KMS-11 (cell line): ENCODE results near the gene GTF2IRD1.

ENCODE experiments used
- H2AFZ ChIP-seq: fragments of 200-600 bp; sonication (generic); 2 replicates; pipeline ENCODE4 v1.6.1; 2016; ENCODE audit warnings: antibody characterized with exemption, mixed run types, low read depth
- H3K27ac ChIP-seq: fragments of 200-600 bp; sonication (generic); 2 replicates; pipeline ENCODE4 v1.6.1; 2016; ENCODE audit warnings: mild to moderate bottlenecking, mixed run types
- H3K27me3 ChIP-seq: fragments of 200-600 bp; sonication (generic); 2 replicates; pipeline ENCODE4 v1.6.1; 2017; ENCODE audit warnings: mild to moderate bottlenecking, low read depth, mixed run types, moderate library complexity; ENCODE audit not compliant: insufficient read depth
- H3K36me3 ChIP-seq: fragments of 200-600 bp; sonication (generic); 2 replicates; pipeline ENCODE4 v1.6.1; 2017; ENCODE audit warnings: mild to moderate bottlenecking, mixed run types; ENCODE audit not compliant: insufficient read depth
- H3K4me1 ChIP-seq: fragments of 200-600 bp; sonication (generic); 2 replicates; pipeline ENCODE4 v1.6.1; 2016; ENCODE audit warnings: mild to moderate bottlenecking, low read depth, mixed run types; ENCODE audit not compliant: poor library complexity, severe bottlenecking
- H3K4me2 ChIP-seq: fragments of 200-600 bp; sonication (generic); 2 replicates; pipeline ENCODE4 v1.7.0; 2016; ENCODE audit warnings: mild to moderate bottlenecking, mixed run types
- H3K4me3 ChIP-seq: fragments of 200-600 bp; sonication (generic); IDR thresholded peaks from 2 replicates; pipeline ENCODE4 v1.6.1; 2017; ENCODE audit warnings: low read depth, low read length, mixed read lengths; ENCODE audit not compliant: insufficient read depth
- H3K79me2 ChIP-seq: fragments of 200-600 bp; sonication (generic); 2 replicates; pipeline ENCODE4 v1.6.1; 2016; ENCODE audit warnings: low read depth, mixed run types; ENCODE audit not compliant: insufficient read depth
- H3K9ac ChIP-seq: fragments of 200-600 bp; sonication (generic); 2 replicates; pipeline ENCODE4 v1.6.1; 2016; ENCODE audit warnings: mild to moderate bottlenecking, mixed run types
- H4K20me1 ChIP-seq: fragments of 200-600 bp; sonication (generic); 2 replicates; pipeline ENCODE4 v1.6.1; 2016; ENCODE audit warnings: mild to moderate bottlenecking, mixed run types; ENCODE audit not compliant: insufficient read depth
- CTCF ChIP-seq: fragments of 200-600 bp; sonication (generic); conservative IDR thresholded peaks from 2 replicates; pipeline ENCODE4 v1.6.1; 2017; ENCODE audit warnings: low read depth, mild to moderate bottlenecking, antibody characterized with exemption, low read length, moderate library complexity, mixed read lengths

The GTF2IRD1 gene

GRCh38 chr7:74453322-74454011 lies at the start of gene GTF2IRD1:
Gene GTF2IRD1, plus strand, starts transcription at chr7:74453906. Its CDS starts 54,175 bp downstream, at chr7:74508081.
- Histone ChIP-seq H3K27me3 (no peaks in the 10 kb centered on the region), H3K79me2 (no peaks in the 10 kb centered on the region), H4K20me1 (no peaks in the 10 kb centered on the region), H3K27ac (no peak within 1 kb of the TSS), H2AFZ (peak within 1 kb of the TSS; percentile 82), H3K4me3 (no peak within 1 kb of the TSS), H3K36me3 (no peaks in the 10 kb centered on the region), H3K9ac (peak within 1 kb of the TSS; percentile 29; the same call in 1 of the 2 replicates), H3K4me2 (peak within 1 kb of the TSS; percentile 49), H3K4me1 (no peaks in the 10 kb centered on the region)
- TF ChIP-seq CTCF: no peak

- H3K4me3 ChIP-seq: no peak overlapping the region
- H3K79me2 ChIP-seq: no peaks in the 10 kb centered on the region
- no peaks in the 10 kb centered on the region for H4K20me1 ChIP-seq
- H3K27ac ChIP-seq: no peak overlapping the region
- no peak for TF ChIP-seq CTCF
- peaks cover 25% of the 10 kb centered on the region; the same call in 1 of the 2 replicates for H3K27me3 ChIP-seq
- H3K4me2 ChIP-seq: no peak overlapping the region
- H3K9ac ChIP-seq: no peak overlapping the region
- H2AFZ ChIP-seq: no peak overlapping the region
- no peaks in the 10 kb centered on the region for H3K36me3 ChIP-seq
- H3K4me1 ChIP-seq: no peaks in the 10 kb centered on the region
These were observed 49.4 kb upstream of the GTF2IRD1 start for GRCh38 chr7:74404388-74404700.

GRCh38 chr7:74404741-74405140 lies 49.0 kb upstream of the GTF2IRD1 start:
- peak overlapping the region; percentile 39; the same call in 1 of the 2 replicates for H2AFZ ChIP-seq
- H3K4me3 ChIP-seq: no peak overlapping the region
- no peak for TF ChIP-seq CTCF
- H3K4me1 ChIP-seq: no peaks in the 10 kb centered on the region
- H4K20me1 ChIP-seq: no peaks in the 10 kb centered on the region
- no peak overlapping the region for H3K4me2 ChIP-seq
- H3K27ac ChIP-seq: no peak overlapping the region
- H3K27me3 ChIP-seq: peaks cover 25% of the 10 kb centered on the region; the same call in 1 of the 2 replicates
- no peaks in the 10 kb centered on the region for H3K79me2 ChIP-seq
- no peak overlapping the region for H3K9ac ChIP-seq
- no peaks in the 10 kb centered on the region for H3K36me3 ChIP-seq

- Histone ChIP-seq H3K4me1 (no peaks in the 10 kb centered on the region), H3K4me2 (peak overlapping the region; percentile 36; the same call in 1 of the 2 replicates), H3K36me3 (no peaks in the 10 kb centered on the region)
These were observed 48.4 kb upstream of the GTF2IRD1 start for GRCh38 chr7:74405191-74405898.

More at GRCh38 chr7:74405191-74405898, 48.4 kb upstream of the GTF2IRD1 start:
- peak; percentile 81 for TF ChIP-seq CTCF
- Histone ChIP-seq H3K79me2 (no peaks in the 10 kb centered on the region), H2AFZ (peak overlapping the region; percentile 39; the same call in 1 of the 2 replicates), H3K4me3 (no peak overlapping the region), H3K9ac (no peak overlapping the region), H4K20me1 (no peaks in the 10 kb centered on the region), H3K27ac (no peak overlapping the region), H3K27me3 (peaks cover 24% of the 10 kb centered on the region; the same call in 1 of the 2 replicates)
